CD4-positive, alpha-beta T cell treated with Interleukin-4 for 4 hours (primary cell): ENCODE measurements around the gene CBFA2T3.
"Not testable (repeated sequence)": the region's sequence is repeated elsewhere in the genome, so short reads cannot be mapped to it uniquely, and the experiment has no call there.

ENCODE experiments used
- DNase-seq: peaks from one replicate; pipeline ENCODE4 v3.0.0-alpha.2; 2020

The CBFA2T3 gene

DNA sequence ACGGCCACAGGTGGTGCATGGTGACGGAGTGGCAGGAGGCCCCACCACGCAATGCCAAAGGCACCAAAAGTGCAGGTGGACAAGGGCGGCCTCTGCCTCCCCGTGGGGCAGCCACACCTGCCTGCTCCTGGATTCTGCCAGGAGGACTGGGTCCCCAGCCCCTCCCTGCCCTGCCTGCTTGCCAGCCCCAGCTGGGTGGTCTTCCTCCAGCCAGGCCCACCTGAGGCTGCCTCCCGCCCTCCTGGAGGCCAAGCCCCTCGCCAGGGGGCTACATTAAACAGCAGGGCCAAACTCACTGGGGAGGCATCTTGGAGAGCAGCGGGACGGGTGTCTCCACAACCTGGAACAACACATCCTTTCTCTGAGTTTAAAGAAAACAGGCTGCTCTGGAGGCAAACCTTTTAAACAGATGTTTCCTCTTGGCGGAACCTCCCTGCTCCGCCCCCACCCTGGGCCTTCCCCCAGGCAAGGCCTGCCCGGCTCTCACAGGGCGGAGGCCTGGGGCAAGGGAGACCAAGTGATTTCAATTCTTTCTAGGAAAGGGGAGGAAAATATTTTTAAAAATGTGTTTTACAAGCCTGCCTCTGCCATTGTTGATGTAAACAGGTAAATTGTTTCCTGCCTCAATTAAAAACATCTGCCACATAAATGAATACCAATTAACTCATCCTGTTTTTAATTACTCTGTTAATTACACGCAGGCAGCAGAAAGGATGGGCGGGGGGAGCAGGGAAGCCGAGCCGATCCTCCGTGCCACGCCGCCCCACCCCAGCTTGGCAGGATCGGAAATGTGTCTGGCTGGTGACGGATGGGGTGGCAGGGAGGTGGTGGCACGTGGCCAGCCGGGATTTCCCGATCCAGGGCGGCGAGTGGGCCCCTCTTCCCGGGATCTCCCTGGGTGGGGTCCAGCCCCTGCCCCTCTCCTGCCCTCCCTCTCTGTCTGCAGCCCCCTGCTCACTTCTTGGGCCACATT, 56.1 kb downstream of the CBFA2T3 start:
- DNase-seq = no peak

DNA sequence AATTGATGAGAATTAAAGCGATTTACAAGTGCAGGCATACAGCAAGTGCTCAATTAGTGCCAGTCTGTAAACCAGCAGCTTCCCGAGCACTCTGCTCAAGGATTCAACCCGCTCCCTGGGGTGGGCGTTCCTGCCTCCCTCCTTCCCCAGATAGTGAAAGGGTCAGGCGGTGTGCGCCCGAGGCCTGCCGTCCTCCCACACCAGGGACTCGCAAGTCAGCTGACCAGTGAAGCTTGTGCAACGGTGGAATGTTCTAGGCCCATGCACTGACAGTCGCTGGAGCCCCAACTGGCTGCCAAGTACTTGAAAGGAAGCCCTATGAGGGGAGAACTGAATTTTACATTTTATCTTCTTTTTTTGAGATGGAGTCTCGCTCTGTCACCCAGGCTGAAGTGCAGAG, 57.1 kb downstream of the CBFA2T3 start:
- no peak for DNase-seq

DNA sequence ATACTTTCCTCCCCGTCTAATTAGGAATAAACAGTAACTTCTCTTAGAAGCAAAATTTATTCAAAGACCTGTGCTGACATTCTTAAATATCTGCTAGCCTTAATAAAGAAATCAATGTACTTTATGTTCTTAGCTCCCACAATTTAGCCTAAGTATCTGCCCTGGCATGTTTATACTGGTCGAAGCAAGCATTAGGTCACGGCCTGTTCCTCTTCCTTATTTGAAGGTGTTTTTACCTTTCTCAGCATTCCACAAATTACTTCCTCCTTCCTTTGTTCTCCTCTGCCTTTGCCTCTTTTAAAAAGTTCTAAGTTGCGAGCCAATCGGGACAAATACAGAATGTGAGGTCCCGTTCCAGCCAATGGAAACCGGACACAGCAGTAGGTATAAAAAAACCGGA, 58.1 kb downstream of the CBFA2T3 start:
- DNase-seq = not testable (repeated sequence)

- no peak for DNase-seq
Measured at GRCh38 chr16:88917915-88918627, 58.9 kb downstream of the CBFA2T3 start.

- DNase-seq = no peak
Measured at GRCh38 chr16:88917146-88917914, 59.7 kb downstream of the CBFA2T3 start.

GRCh38 chr16:88915639-88916327, 61.2 kb downstream of the CBFA2T3 start:
- no peak for DNase-seq

GRCh38 chr16:88914750-88915368, 62.1 kb downstream of the CBFA2T3 start:
- no peak for DNase-seq

GRCh38 chr16:88913870-88914269, 63.1 kb downstream of the CBFA2T3 start:
- no peak for DNase-seq

DNA sequence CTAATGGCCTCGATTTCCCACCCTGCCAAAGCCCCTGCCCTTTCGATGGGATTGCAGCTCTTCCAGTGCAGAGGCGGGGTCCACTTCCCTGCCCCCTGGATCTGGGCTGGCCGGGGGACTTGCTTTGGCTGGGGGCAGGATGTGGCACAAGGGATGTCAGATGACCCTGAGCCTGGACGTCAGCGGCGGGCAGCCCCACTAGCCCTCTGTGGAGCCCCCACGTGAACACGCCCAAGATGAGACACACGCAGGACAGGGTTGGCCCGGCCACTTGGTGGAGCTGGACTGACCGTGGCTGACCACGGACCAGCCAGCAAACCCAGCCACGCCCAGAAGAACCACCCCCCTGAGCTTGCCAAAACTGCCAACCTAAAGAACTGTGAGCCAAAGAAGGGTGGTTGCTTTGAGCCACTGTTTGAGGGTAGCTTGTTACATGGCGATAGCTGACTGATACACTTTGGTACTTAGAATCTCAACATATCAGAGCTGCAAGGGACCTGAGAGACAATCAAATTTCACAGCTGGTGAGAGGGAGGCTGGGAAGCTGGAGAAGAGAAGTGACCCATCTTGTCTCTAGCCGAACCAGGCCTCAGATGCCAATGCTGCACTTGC, 63.9 kb downstream of the CBFA2T3 start:
- DNase-seq = no peak

DNA sequence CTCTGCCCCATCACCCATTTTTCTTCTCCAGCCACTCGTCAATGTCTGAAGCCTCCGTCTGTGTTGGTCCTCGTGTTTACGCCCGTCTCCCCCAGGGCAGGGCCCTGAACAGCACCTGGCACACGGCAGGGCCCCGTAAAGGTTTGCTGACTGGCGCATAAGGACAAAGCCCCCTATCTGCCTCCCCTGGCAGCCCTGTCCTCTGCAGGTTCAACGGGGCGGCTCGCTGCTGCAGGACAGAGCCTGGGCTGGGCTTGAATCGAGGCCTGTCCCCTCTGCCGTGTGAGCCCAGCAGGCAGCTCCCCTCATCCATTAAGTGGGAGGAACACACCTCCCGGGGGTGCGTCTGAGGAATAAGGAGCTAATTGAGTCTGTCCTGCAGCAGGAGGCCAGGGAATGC, 64.5 kb downstream of the CBFA2T3 start:
- DNase-seq = no peak

DNA sequence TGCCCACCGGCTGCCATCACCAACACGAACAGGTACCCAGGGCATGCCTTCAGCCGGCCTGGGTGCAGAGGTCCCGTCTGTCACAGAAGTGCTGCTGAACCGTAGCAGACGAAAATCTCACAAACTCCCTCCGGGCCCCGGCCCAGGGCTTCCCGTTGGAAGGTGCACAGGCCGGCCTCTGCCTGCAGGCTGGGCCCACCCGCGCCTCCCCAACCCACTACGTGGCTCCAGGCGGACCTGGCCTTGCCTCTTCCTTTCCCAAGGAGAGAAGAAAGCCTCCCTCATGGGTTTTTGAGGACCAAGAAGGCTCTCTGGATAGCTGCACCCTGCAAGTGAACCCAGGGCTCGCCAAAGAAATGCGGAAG, 65.1 kb downstream of the CBFA2T3 start:
- no peak for DNase-seq

- DNase-seq = no peak
Measured at GRCh38 chr16:88911136-88911945, 65.7 kb downstream of the CBFA2T3 start.

GRCh38 chr16:88910284-88911135, 66.5 kb downstream of the CBFA2T3 start:
- DNase-seq = no peak

- DNase-seq = no peak
Measured at GRCh38 chr16:88909431-88910210, 67.4 kb downstream of the CBFA2T3 start.

- DNase-seq = no peak
Measured at GRCh38 chr16:88908307-88908706, 68.7 kb downstream of the CBFA2T3 start.

- no peak for DNase-seq
Measured at GRCh38 chr16:88907768-88908167, 69.2 kb downstream of the CBFA2T3 start.

- no peak for DNase-seq
Measured at GRCh38 chr16:88906535-88907105, 70.4 kb downstream of the CBFA2T3 start.

- no peak for DNase-seq
Measured at GRCh38 chr16:88906020-88906419, 71.0 kb downstream of the CBFA2T3 start.

- no peak for DNase-seq
Measured at GRCh38 chr16:88905563-88905962, 71.4 kb downstream of the CBFA2T3 start.
